GM23248 (cell line): ENCODE data around the gene SNRNP70. TPM values are rescaled to one million over a fixed set of nuclear protein-coding genes. Genes with fewer than 3 reads are reported as not detected.
"Not testable (repeated sequence)": the region's sequence is repeated elsewhere in the genome, so short reads cannot be mapped to it uniquely, and the experiment has no call there.

Experiments used
- DNase-seq: peaks from one replicate; pipeline ENCODE4 v3.0.0-alpha.2; 2015
- H2AFZ ChIP-seq: fragments of 200-600 bp; sonication (generic); 2 replicates; pipeline ENCODE4 v1.6.1; 2016; ENCODE audit warnings: antibody characterized with exemption
- H3F3A ChIP-seq: fragments of 200-600 bp; sonication (generic); 2 replicates; pipeline ENCODE4 v1.6.1; 2016; ENCODE audit warnings: mild to moderate bottlenecking, antibody characterized with exemption, mixed run types; ENCODE audit not compliant: insufficient read depth
- H3K27ac ChIP-seq: fragments of 200-600 bp; sonication (generic); 2 replicates; pipeline ENCODE4 v1.5.1; 2016; ENCODE audit warnings: mild to moderate bottlenecking
- H3K27me3 ChIP-seq: fragments of 200-600 bp; sonication (generic); replicated peaks from 2 replicates; pipeline ENCODE4 v1.6.1; 2016; ENCODE audit warnings: mild to moderate bottlenecking; ENCODE audit not compliant: insufficient read depth
- H3K36me3 ChIP-seq: fragments of 200-600 bp; sonication (generic); 2 replicates; pipeline ENCODE4 v1.6.1; 2016; ENCODE audit warnings: low read depth, mild to moderate bottlenecking
- H3K4me1 ChIP-seq: fragments of 200-600 bp; sonication (generic); 2 replicates; pipeline ENCODE4 v1.6.1; 2016; ENCODE audit warnings: mild to moderate bottlenecking; ENCODE audit not compliant: insufficient read depth
- H3K4me2 ChIP-seq: fragments of 200-600 bp; sonication (generic); one replicate; pipeline ENCODE4 v1.6.1; 2016; ENCODE audit warnings: mild to moderate bottlenecking; ENCODE audit not compliant: unreplicated experiment
- H3K4me3 ChIP-seq: fragments of 200-600 bp; sonication (generic); 2 replicates; pipeline ENCODE4 v1.5.1; 2016; ENCODE audit warnings: mild to moderate bottlenecking
- H3K79me2 ChIP-seq: fragments of 200-600 bp; sonication (generic); 2 replicates; pipeline ENCODE4 v1.6.1; 2016; ENCODE audit warnings: mild to moderate bottlenecking; ENCODE audit not compliant: insufficient read depth
- H3K9ac ChIP-seq: fragments of 200-600 bp; sonication (generic); 2 replicates; pipeline ENCODE4 v1.6.1; 2016; ENCODE audit warnings: mild to moderate bottlenecking
- H3K9me2 ChIP-seq: fragments of 200-600 bp; sonication (generic); 2 replicates; pipeline ENCODE4 v1.6.1; 2016; ENCODE audit warnings: mixed run types, mild to moderate bottlenecking, moderate library complexity; ENCODE audit not compliant: insufficient read depth
- H3K9me3 ChIP-seq: fragments of 200-600 bp; sonication (generic); one replicate; pipeline ENCODE4 v1.6.1; 2017; ENCODE audit warnings: low read depth
- H4K20me1 ChIP-seq: fragments of 200-600 bp; sonication (generic); 2 replicates; pipeline ENCODE4 v1.6.0; 2016; ENCODE audit not compliant: insufficient read depth
- EZH2 ChIP-seq: fragments of 200-600 bp; sonication (generic); IDR thresholded peaks from 2 replicates; pipeline ENCODE4 v1.6.1; 2018; ENCODE audit warnings: antibody characterized with exemption, mild to moderate bottlenecking; ENCODE audit not compliant: insufficient read depth, poor library complexity, severe bottlenecking
- EZH2phosphoT487 ChIP-seq: fragments of 200-600 bp; sonication (generic); IDR thresholded peaks from 2 replicates; pipeline ENCODE4 v1.6.1; 2018; ENCODE audit warnings: antibody characterized with exemption, moderate library complexity, mild to moderate bottlenecking, low read depth; ENCODE audit not compliant: insufficient read depth
- WGBS, 2 experiments: methylation state at CpG; one replicate each; pipeline ENCODE4 v1.1.6; 2015 to 2017; ENCODE audit warnings: low lambda C conversion rate in 2 of 2, low coverage in 1 of 2; ENCODE audit errors: missing lambda C conversion rate in 2 of 2; 5-methylcytosine and 5-hydroxymethylcytosine counted together
- in situ Hi-C: fragments of 300-500 bp; cut with MboI; formaldehyde crosslinking; loops from 2 replicates; pipeline ENCODE4 v1.15.0; 2020
- polyA plus RNA-seq: library from polyadenylated mRNA; unstranded; fragments of >200 nt; fragmentation: Nextera tagmentation; extraction: Ambion mirVana; gene quantifications from 2 replicates; pipeline ENCODE4 v1.2.1, GENCODE V29; 2016
- total RNA-seq: library from RNA; depleted of rRNA; stranded (reverse); fragments of >200 nt; shearing (Covaris generic); gene quantifications from 2 replicates; pipeline ENCODE4 v1.2.3, GENCODE V29; 2014

The SNRNP70 gene
- total and polyA plus RNA-seq, 2 experiments from 2014 or later = 104 to 146 TPM

GRCh38 chr19:49070416-49070815, 14.8 kb upstream of the SNRNP70 start:
- Histone ChIP-seq H3K9me2 (no peaks in the 10 kb centered on the region), H3K9ac (no peak overlapping the region), H3F3A (peaks cover 6% of the 10 kb centered on the region; the same call in 1 of the 2 replicates), H3K27ac (no peak overlapping the region), H3K4me2 (no peak overlapping the region), H3K79me2 (no peaks in the 10 kb centered on the region), H3K9me3 (no peaks in the 10 kb centered on the region), H2AFZ (no peak overlapping the region), H3K4me1 (no peaks in the 10 kb centered on the region), H4K20me1 (no peaks in the 10 kb centered on the region), H3K36me3 (no peaks in the 10 kb centered on the region), H3K27me3 (peaks cover 6% of the 10 kb centered on the region; the same call in 1 of the 2 replicates), H3K4me3 (no peak overlapping the region)
- WGBS, 2 experiments = 95 to 96% methylated on average over 21 of the region's 21 CpGs
- TF ChIP-seq EZH2phosphoT487 (no peak), EZH2 (no peak)
- DNase-seq = no peak
- in situ Hi-C loops = no loop called here

GRCh38 chr19:49071860-49072547, 13.2 kb upstream of the SNRNP70 start:
- Histone ChIP-seq H3K27me3 (peaks cover 6% of the 10 kb centered on the region; the same call in 1 of the 2 replicates), H4K20me1 (no peaks in the 10 kb centered on the region), H3F3A (peaks cover 4% of the 10 kb centered on the region; the same call in 1 of the 2 replicates), H3K27ac (no peak overlapping the region), H2AFZ (peak overlapping the region; percentile 48; the same call in 1 of the 2 replicates), H3K9me2 (no peaks in the 10 kb centered on the region), H3K9me3 (no peaks in the 10 kb centered on the region), H3K4me1 (no peaks in the 10 kb centered on the region), H3K4me2 (no peak overlapping the region), H3K36me3 (no peaks in the 10 kb centered on the region), H3K9ac (no peak overlapping the region), H3K4me3 (0 out of 2 replicates have a peak overlapping the region, but pooled peaks have one; percentile 22), H3K79me2 (no peaks in the 10 kb centered on the region)
- DNase-seq = peak; percentile 45
- 7 to 9% methylated on average over 73 to 82 of the region's 93 CpGs for WGBS, 2 experiments
- in situ Hi-C loops = no loop called here
- TF ChIP-seq EZH2 (no peak), EZH2phosphoT487 (no peak)

GRCh38 chr19:49073514-49074378, 11.5 kb upstream of the SNRNP70 start:
- peaks cover 6% of the 10 kb centered on the region; the same call in 1 of the 2 replicates for H3K27me3 ChIP-seq
- H3K4me3 ChIP-seq = no peak overlapping the region
- H3K79me2 ChIP-seq = no peaks in the 10 kb centered on the region
- TF ChIP-seq EZH2 = peak; percentile 14
- no peak for TF ChIP-seq EZH2phosphoT487
- no peaks in the 10 kb centered on the region for H3K9me3 ChIP-seq
- H4K20me1 ChIP-seq = no peaks in the 10 kb centered on the region
- no peak overlapping the region for H3K27ac ChIP-seq
- WGBS, 2 experiments = 64 to 66% methylated on average over 20 to 23 of the region's 23 CpGs
- peak; percentile 45 for DNase-seq
- H2AFZ ChIP-seq = no peak overlapping the region
- no peaks in the 10 kb centered on the region for H3K4me1 ChIP-seq
- no peak overlapping the region for H3K4me2 ChIP-seq
- in situ Hi-C loops = no loop called here
- H3F3A ChIP-seq = no peaks in the 10 kb centered on the region
- no peaks in the 10 kb centered on the region for H3K9me2 ChIP-seq
- no peaks in the 10 kb centered on the region for H3K36me3 ChIP-seq
- no peak overlapping the region for H3K9ac ChIP-seq

- in situ Hi-C loops, H3K4me2 ChIP-seq, H3F3A ChIP-seq, H2AFZ ChIP-seq, H3K9me3 ChIP-seq, H3K4me3 ChIP-seq, H3K36me3 ChIP-seq, H4K20me1 ChIP-seq, H3K9ac ChIP-seq, H3K4me1 ChIP-seq, H3K9me2 ChIP-seq, H3K79me2 ChIP-seq, H3K27ac ChIP-seq, H3K27me3 ChIP-seq: not testable (repeated sequence)
- WGBS, 2 experiments = 11 to 14% methylated on average over 9 of the region's 9 CpGs
- peak; percentile 76 for DNase-seq
These were observed 10.4 kb upstream of the SNRNP70 start for GRCh38 chr19:49074869-49075268.
